ENCODE results near the gene NTHL1.

Gene NTHL1

GRCh38 chr16:2053897-2054296, 6.3 kb upstream of the NTHL1 start:
- peaks cover 49% of the 10 kb centered on the region for H3K36me3 ChIP-seq
- TF ChIP-seq CTCF (IDR thresholded peaks at IDR 0.05; ENCODE audit: low read depth, low read length), result no peak
- DNase-seq, result no peak
- no peak overlapping the region for H3K27ac ChIP-seq
- H3K27me3 ChIP-seq (ENCODE audit: insufficient read depth, low read depth, severe bottlenecking), result no peaks in the 10 kb centered on the region
- no peak overlapping the region for H3K4me3 ChIP-seq (ENCODE audit: low read depth, low read length)
- H3K9me3 ChIP-seq (ENCODE audit: severe bottlenecking), result no peaks in the 10 kb centered on the region

GRCh38 chr16:2053211-2053610, 5.6 kb upstream of the NTHL1 start:
- H3K27me3 ChIP-seq (ENCODE audit: insufficient read depth, low read depth, severe bottlenecking), result no peaks in the 10 kb centered on the region
- peaks cover 49% of the 10 kb centered on the region for H3K36me3 ChIP-seq
- no peaks in the 10 kb centered on the region for H3K9me3 ChIP-seq (ENCODE audit: severe bottlenecking)
- no peak for TF ChIP-seq CTCF (IDR thresholded peaks at IDR 0.05; ENCODE audit: low read depth, low read length)
- H3K4me3 ChIP-seq (ENCODE audit: low read depth, low read length), result no peak overlapping the region
- DNase-seq, result no peak
- no peak overlapping the region for H3K27ac ChIP-seq

GRCh38 chr16:2048116-2048543, 496 bp upstream of the NTHL1 start:
- peak overlapping the region; percentile 69 for H3K4me3 ChIP-seq (ENCODE audit: low read depth, low read length)
- DNase-seq, result no peak
- H3K27me3 ChIP-seq (ENCODE audit: insufficient read depth, low read depth, severe bottlenecking), result no peaks in the 10 kb centered on the region
- H3K36me3 ChIP-seq, result peaks cover 39% of the 10 kb centered on the region
- peak overlapping the region; percentile 30 for H3K27ac ChIP-seq
- TF ChIP-seq CTCF (IDR thresholded peaks at IDR 0.05; ENCODE audit: low read depth, low read length), result no peak
- H3K9me3 ChIP-seq (ENCODE audit: severe bottlenecking), result no peaks in the 10 kb centered on the region

GRCh38 chr16:2046893-2047329, 723 bp downstream of the NTHL1 start:
- Histone ChIP-seq H3K4me3 (ENCODE audit: low read depth, low read length) (peak overlapping the region; percentile 69), H3K36me3 (peaks cover 30% of the 10 kb centered on the region), H3K27ac (peak overlapping the region; percentile 30; the same call in 1 of the 2 replicates), H3K9me3 (ENCODE audit: severe bottlenecking) (no peaks in the 10 kb centered on the region), H3K27me3 (ENCODE audit: insufficient read depth, low read depth, severe bottlenecking) (no peaks in the 10 kb centered on the region)
- TF ChIP-seq CTCF (IDR thresholded peaks at IDR 0.05; ENCODE audit: low read depth, low read length), result no peak
- no peak for DNase-seq

- DNase-seq, result no peak
- Histone ChIP-seq H3K27me3 (ENCODE audit: insufficient read depth, low read depth, severe bottlenecking) (no peaks in the 10 kb centered on the region), H3K9me3 (ENCODE audit: severe bottlenecking) (no peaks in the 10 kb centered on the region), H3K4me3 (ENCODE audit: low read depth, low read length) (no peak overlapping the region; the same call in 1 of the 2 replicates), H3K27ac (no peak overlapping the region; the same call in 1 of the 2 replicates), H3K36me3 (peaks cover 26% of the 10 kb centered on the region)
- TF ChIP-seq CTCF (IDR thresholded peaks at IDR 0.05; ENCODE audit: low read depth, low read length), result no peak
These were observed 1.4 kb downstream of the NTHL1 start for GRCh38 chr16:2045965-2046892.
